ENCODE measurements around the gene ITPR1.
"Not testable (repeated sequence)": the region's sequence is repeated elsewhere in the genome, so short reads cannot be mapped to it uniquely, and the experiment has no call there.

The ITPR1 gene

GRCh38 chr3:4493014-4493940 lies at the start of gene ITPR1:
Gene ITPR1, plus strand, starts transcription at chr3:4493348. Its CDS starts 23,144 bp downstream, at chr3:4516492.
- peak; percentile 96 to 99 for DNase-seq (ENCODE audit: low read depth in 2 of 2)

DNA sequence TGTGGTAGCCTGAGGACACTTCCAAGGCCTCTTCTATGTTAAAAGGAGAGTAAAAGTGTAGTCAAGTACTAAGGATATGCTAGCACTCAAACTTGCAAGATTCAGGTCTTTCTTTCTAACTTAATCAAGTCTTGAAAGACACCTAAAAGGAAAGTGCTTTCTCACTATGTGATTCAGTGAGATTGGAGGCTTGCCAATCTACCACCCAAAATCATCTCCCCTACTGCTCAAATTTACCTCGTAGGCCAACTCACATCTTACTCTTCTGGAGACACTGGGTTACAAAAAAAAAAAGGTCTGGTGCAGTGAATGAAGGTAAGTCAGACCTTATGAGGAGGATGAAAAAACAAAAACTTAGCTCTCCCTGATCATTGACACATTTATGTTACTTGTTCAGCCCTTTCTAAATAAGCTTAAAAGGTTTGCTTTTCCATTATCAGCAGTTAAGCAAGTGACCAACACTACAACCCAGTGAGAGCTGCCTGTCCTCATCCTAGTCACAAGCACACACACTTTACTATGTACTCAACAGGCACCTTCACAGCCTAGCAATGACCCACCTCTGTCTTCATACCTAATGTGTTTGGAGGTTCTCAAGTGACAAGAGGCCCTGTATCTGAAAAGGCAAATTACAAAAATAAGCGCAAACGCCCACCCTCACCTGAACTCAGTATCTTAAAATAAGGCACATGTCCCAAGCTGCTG lies 45.7 kb upstream of the ITPR1 start:
- no peak for DNase-seq (ENCODE audit: low read depth in 2 of 2)

GRCh38 chr3:4448187-4448586 lies 45.0 kb upstream of the ITPR1 start:
- DNase-seq (ENCODE audit: low read depth in 2 of 2) = no peak

GRCh38 chr3:4449043-4449805 lies 43.9 kb upstream of the ITPR1 start:
- DNase-seq (ENCODE audit: low read depth in 2 of 2) = no peak

GRCh38 chr3:4454142-4454541 lies 39.0 kb upstream of the ITPR1 start:
- DNase-seq (ENCODE audit: low read depth in 2 of 2) = no peak

GRCh38 chr3:4456780-4457179 lies 36.4 kb upstream of the ITPR1 start:
- not testable (repeated sequence) for DNase-seq (ENCODE audit: low read depth in 2 of 2)

DNA sequence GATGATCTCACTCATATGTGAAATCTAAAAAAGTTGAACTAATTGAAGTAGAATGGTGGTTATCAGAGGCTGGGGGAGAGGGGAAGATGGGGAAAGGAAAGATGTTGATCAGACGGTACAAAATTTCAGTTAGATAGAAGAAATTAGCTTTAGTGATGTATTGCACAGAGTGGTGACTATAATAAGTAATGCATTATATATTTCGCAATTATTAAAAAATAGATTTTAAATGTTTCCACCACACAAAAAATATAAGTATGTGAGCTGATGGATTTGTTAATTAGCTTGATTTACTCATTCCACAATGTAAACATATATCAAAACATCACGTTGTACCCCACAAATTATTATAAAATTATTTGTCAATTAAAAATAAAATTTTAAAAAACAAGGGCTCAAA lies 34.2 kb upstream of the ITPR1 start:
- DNase-seq (ENCODE audit: low read depth in 2 of 2) = no peak

DNA sequence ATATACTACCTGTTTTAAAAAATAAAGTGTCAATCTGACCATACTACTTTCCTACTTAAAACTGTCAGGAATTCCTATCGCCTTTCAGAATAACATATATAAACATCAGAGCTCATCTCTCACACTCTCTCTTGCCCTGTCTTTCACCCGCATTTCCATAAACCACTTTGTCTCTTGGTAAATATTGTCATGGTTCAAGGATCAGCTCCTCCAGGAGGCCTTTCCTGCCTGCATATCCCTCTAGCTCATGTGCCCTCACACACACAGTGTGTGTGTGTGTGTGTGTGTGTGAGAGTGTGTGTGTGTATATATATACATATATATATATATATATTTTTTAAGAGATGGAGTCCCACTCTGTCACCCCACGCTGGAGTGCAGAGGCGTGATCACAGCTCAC lies 32.8 kb upstream of the ITPR1 start:
- no peak for DNase-seq (ENCODE audit: low read depth in 2 of 2)

DNA sequence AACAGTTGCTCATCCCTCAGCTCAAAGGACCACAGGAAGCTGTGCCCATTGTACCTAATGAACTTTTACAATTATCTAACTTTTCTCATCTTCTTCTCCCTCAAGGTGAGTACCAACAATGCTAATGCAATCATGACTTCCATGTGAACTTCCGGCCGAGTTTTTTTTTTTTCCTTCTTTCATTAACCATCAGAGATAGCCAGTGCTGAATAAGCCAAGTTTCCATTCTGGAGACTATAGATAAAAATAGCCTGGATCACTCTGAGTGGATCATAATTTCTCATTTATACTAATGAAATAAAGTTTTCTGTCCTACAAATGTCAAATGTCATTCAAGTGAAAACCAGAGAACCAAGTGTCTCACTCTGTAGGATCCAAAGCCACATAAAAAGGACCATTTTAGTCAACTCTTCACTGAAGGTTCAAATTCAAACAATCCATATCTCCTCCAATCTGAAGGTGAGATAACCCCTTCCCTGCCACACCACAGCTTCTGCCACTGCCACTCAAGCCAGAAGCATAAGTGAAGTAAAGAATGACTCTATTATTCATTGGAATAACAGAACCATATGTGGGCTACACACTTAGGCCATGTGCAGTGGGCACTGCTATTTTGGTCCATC lies 31.6 kb upstream of the ITPR1 start:
- DNase-seq (ENCODE audit: low read depth in 2 of 2) = no peak

DNA sequence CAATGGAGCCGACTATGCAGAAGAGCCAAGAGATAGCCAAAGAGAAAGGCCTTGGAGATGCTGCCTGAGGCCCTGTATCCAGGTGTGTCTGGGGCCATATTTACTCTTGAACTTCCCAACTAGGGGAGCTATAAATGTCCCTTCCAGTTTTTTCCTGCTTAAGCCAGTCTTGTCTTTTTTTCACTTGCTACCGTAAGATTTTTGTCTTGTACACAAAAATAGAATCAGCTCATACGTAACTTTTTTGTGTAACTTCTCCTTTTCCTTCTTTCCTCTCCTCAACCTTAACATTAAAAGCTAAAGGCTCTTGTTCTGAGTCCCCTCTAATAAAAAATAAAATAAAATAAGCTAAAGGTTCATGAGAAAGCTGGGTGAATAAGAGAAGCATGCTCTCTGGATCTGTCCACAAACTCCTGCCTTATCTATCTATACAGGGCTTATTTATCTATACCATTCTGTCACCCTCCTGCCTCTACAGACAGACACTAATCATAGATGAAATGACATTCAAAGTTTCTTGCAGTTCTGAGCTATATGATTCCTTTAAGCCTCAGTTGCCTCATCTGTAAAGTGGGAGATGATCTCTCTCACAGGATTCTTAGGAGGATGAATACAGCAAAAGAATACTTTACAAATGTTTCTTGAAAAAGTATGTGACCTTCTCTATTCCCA lies 30.6 kb upstream of the ITPR1 start:
- DNase-seq (ENCODE audit: low read depth in 2 of 2) = no peak

- DNase-seq (ENCODE audit: low read depth in 2 of 2) = no peak
These were observed 28.6 kb upstream of the ITPR1 start for GRCh38 chr3:4464576-4464975.

DNA sequence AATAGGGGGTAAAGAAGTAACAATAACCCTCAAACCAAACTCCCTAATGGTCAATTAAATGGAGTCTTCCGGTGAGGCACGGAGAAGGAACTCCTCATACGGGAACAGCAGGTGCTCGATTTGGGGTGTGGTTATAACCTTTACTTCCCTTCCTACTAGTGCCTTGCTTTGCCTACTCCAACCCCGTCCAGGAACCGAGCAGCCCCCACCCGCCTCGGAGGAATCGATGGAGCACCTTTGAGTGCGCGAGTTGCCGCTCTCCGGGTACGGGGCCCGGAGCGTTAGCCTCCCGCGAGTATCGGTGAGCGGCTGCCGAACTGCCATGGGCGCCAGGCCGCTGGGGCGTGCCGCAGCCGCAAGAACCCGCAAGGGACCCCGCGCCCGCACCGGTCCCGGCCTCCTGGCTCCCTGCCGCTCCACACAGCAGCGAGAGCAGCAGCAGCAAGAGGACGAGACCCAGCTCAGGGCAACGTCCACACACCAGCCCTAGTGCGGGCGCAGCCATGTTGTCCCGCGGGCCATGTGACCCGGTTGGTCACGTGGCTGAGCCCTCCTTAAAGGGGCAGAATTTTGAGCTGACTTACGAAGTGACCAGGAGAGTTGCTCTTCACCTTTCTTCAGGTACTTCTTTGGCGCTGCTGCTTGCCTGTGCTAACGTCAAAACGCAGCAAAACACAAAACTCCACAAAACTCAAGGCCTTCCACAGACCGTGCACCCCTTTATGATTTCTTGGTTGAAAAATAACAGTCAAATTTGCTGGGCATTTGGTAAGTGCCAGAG lies 26.2 kb upstream of the ITPR1 start, which contains the start of gene SUMF1:
SUMF1 (minus strand) TSS at position 529 of the 781 bp plus-strand sequence; CDS start at position 505, 24 bp downstream.
- DNase-seq (ENCODE audit: low read depth in 2 of 2) = peak; percentile 55 to 68

- no peak for DNase-seq (ENCODE audit: low read depth in 2 of 2)
These were observed 25.7 kb upstream of the ITPR1 start for GRCh38 chr3:4467522-4467867.

GRCh38 chr3:4471907-4472306 lies 21.2 kb upstream of the ITPR1 start:
- no peak for DNase-seq (ENCODE audit: low read depth in 2 of 2)

DNA sequence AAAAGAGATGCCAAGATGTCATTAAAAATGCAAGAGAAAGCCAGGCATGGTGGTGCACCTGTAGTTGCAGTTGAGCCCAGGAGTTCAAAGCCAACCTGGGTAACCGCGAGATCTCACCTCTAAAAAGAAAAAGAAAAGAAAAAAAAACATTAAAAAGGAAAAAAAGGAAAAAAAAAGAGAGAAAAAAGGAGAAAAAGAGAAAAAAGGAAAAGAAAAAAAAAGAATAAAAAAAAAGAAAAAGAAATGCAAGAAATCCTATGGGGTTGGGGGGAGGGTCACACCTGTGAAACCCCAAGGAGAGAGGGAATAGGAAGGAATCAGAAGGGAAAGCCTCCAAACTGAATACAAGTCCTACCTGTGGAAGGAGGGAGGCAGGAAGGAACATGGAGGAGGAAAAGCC lies 20.8 kb upstream of the ITPR1 start:
- no peak for DNase-seq (ENCODE audit: low read depth in 2 of 2)

- DNase-seq (ENCODE audit: low read depth in 2 of 2) = no peak
These were observed 20.4 kb upstream of the ITPR1 start for GRCh38 chr3:4472766-4473165.

DNA sequence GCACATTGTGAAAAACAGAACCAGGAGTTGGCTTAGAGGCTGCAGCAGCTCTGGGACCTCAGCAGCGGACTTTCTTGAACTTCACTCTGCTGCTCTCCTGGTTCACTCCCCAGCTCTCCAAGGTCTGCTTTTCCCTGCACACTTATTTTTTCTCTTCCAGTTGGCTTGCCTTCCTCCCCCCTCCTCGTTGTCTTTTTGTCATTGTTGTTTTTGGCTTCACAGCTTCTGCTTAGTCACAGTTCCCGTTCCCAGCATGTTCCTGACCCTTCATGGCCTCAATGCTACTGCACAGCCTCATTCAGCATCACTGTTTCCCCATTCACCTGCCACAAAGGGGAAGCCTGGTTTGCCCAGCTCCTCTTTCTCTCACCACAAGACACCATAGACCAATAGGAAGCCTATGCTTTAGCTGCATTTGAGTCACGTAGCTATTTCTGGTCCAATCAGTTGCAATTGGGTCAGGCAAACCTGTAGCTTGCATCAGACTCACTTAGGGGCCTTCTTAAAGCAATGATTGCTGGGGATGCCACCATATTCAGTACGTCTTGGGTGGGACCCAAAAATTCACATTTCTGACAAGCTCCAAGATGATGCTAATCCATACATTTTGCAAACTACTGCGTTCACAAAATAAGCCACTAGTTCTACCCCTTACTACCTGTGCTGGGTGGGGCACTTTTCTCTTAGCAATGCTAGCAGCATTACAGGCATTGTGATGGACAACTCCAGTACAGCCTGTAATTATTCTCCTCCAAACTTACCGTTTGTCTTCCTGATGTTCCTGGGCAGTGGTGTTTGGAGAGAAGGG lies 18.3 kb upstream of the ITPR1 start:
- DNase-seq (ENCODE audit: low read depth in 2 of 2) = peak in 1 of 2 donors; percentile 46

- no peak for DNase-seq (ENCODE audit: low read depth in 2 of 2)
These were observed 17.3 kb upstream of the ITPR1 start for GRCh38 chr3:4475804-4476203.

DNA sequence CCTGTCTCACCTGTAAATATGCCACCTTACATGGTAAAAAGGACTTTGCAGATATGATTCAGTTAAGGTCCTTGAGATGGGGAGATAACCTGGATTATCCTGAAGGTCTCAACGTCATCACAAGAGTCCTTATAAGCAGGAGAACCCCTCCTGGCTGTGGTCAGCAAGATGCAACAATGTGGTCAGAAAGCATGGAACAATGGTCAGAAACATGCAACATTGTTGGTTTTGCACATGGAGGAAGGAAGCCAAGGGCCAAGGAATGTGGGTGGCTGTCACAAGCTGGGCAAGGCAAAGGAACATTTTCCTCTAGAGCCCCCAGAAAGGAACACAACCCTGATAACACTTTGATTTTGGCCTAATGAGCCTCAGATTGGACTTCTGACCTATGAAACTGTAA lies 16.7 kb upstream of the ITPR1 start:
- DNase-seq (ENCODE audit: low read depth in 2 of 2) = no peak

DNA sequence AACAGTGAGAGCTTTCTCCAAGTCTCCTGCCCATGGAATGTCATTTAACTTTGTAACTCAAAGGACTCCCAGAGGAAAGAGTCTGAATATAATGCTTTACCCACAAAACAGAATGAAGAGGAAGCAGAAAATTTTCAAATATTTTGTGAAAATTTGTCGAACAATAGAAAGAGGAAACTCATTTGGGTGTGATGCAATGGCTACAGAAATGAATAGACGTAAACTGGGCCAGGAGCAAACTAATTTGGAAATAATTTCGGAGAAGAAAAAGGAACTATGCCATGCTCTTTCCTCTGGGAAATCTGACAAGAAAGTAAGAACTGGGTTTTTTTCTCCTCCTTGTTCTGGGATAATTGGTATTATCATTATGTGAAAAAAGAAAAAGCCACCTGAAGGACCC lies 14.9 kb upstream of the ITPR1 start:
- no peak for DNase-seq (ENCODE audit: low read depth in 2 of 2)
